ENCODE measurements around the gene ANXA11.

ANXA11 gene

DNA sequence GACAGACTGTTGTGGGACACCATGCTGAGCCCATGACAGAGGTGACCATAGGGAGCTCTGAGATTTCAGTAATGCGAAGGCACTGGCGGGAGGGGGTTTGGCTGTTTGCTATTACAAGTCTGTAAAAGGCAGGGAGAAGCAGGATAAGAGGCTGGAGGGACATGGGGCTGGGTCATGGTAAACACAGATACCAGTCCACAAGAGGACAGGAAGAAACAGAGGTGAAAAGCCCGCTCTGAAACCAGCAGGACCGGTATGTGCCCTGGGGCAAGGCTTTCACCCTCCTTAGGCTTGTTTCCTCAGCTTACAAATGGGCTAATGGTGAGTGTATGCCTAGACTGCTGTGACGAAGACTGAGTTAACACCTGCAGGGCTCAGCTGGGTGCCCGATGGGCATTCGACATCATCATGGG, 34.1 kb downstream of the ANXA11 start:
- Mint-ChIP-seq H3K9me3 (no peaks in the 10 kb centered on the region), H3K4me1 (ENCODE audit: low read depth) (peaks cover 6% of the 10 kb centered on the region), H3K27me3 (ENCODE audit: low read depth) (no peaks in the 10 kb centered on the region), H3K4me3 (no peak overlapping the region), H3K27ac (peak overlapping the region; percentile 49), H3K36me3 (ENCODE audit: low read depth) (peaks cover 19% of the 10 kb centered on the region)
- DNase-seq (ENCODE audit: low spot score), result no peak

DNA sequence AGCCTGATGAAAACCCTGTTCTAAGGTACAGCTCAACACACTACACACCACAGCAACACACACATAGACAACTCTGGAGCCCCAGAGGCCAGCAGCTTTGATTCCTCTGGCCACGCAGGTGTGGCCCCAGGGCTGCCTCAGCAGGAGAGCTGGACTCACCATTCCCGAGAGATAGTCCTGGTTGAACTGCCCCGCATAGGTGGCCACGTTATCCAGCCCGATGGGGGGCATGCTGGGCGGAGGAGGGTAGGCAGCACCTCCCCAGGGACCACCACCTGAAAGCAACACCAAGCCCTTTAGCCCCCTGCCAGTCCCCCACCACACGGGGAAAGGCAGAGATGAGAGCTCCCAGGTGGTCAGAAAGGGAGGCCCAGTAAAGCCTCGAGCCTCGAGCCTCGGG, 34.7 kb downstream of the ANXA11 start:
- no peak for DNase-seq (ENCODE audit: low spot score)
- Mint-ChIP-seq H3K27ac (no peak overlapping the region), H3K4me3 (no peak overlapping the region), H3K27me3 (ENCODE audit: low read depth) (no peaks in the 10 kb centered on the region), H3K36me3 (ENCODE audit: low read depth) (peaks cover 23% of the 10 kb centered on the region), H3K9me3 (no peaks in the 10 kb centered on the region), H3K4me1 (ENCODE audit: low read depth) (peaks cover 3% of the 10 kb centered on the region)

DNA sequence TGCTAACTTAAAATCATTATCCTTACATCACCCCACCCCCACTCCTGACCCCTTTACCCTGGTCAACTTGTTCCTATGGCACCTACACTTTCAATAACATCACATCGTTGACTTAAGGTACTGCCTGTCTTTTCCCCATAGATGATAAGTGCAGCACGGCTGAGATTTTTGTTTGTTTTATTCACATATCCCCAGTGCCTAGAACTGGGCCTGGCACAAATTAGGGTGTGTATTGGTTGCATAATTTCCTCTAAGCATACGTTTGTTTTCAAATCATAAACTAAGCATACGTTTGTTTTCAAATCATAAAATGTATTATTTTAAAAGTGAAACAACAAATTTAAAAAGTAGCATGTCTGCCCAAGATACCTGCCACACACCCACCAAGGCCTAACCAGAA, 35.3 kb downstream of the ANXA11 start:
- Mint-ChIP-seq H3K36me3 (ENCODE audit: low read depth) (peaks cover 24% of the 10 kb centered on the region), H3K9me3 (no peaks in the 10 kb centered on the region), H3K4me3 (no peak overlapping the region), H3K27ac (peak overlapping the region; percentile 12), H3K27me3 (ENCODE audit: low read depth) (no peaks in the 10 kb centered on the region), H3K4me1 (ENCODE audit: low read depth) (peaks cover 3% of the 10 kb centered on the region)
- no peak for DNase-seq (ENCODE audit: low spot score)

DNA sequence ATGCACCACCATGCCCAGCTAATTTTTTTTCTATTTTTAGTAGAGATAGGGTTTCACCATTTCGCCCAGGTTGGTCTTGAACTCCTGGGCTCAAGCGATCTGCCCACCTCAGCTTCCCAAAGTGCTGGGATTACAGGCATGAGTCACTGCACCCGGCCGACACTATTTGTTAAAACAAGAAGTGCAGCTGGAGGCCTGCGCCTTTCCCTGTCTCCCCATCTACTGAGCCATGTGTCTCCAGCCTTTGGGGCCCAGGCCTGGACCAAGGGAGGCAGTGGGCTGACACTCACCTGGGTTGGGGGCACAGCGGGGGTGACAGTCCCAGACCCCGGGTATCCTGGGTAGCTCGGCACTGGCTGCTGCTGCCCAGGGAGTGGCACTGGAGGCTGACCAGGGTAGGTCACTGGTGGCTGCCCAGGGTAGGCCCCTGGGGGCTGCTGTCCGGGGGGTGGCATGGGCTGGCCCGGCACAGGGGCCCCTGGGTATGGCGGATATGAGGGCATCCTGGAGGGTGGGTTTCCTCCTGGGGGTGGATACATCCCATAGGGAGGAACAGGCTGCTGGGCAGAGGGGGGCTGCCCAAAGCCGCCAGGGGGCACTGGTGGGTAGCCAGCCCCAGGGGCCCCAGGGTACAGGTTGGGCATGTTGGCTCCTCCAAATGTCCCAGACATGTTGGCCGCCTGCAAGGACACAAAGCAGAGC, 36.5 kb downstream of the ANXA11 start:
- no peaks in the 10 kb centered on the region for H3K27me3 Mint-ChIP-seq (ENCODE audit: low read depth)
- H3K4me1 Mint-ChIP-seq (ENCODE audit: low read depth), result peaks cover 3% of the 10 kb centered on the region
- DNase-seq (ENCODE audit: low spot score), result no peak
- H3K9me3 Mint-ChIP-seq, result no peaks in the 10 kb centered on the region
- no peak overlapping the region for H3K4me3 Mint-ChIP-seq
- H3K27ac Mint-ChIP-seq, result peak overlapping the region; percentile 24
- H3K36me3 Mint-ChIP-seq (ENCODE audit: low read depth), result peaks cover 28% of the 10 kb centered on the region

DNA sequence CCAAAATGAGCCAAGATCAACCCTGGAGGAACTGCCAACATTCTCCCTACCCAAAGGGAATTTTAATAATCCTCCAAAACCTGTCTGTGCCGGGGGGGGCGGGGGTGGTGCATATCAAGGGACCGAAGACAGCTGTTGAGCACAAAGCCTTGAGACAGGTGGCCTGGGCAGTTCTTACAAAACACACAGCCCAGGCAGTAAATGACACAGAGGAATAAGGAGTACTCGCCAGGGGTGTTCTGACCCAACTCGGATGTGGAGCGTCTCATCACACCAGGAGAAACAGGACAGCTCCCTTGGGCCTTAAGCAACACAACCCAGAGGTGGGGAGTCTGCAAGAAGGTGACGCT, 37.2 kb downstream of the ANXA11 start:
- Mint-ChIP-seq H3K4me3 (no peak overlapping the region), H3K36me3 (ENCODE audit: low read depth) (peaks cover 33% of the 10 kb centered on the region), H3K27ac (no peak overlapping the region), H3K9me3 (no peaks in the 10 kb centered on the region), H3K27me3 (ENCODE audit: low read depth) (no peaks in the 10 kb centered on the region), H3K4me1 (ENCODE audit: low read depth) (peaks cover 3% of the 10 kb centered on the region)
- DNase-seq (ENCODE audit: low spot score), result no peak

DNA sequence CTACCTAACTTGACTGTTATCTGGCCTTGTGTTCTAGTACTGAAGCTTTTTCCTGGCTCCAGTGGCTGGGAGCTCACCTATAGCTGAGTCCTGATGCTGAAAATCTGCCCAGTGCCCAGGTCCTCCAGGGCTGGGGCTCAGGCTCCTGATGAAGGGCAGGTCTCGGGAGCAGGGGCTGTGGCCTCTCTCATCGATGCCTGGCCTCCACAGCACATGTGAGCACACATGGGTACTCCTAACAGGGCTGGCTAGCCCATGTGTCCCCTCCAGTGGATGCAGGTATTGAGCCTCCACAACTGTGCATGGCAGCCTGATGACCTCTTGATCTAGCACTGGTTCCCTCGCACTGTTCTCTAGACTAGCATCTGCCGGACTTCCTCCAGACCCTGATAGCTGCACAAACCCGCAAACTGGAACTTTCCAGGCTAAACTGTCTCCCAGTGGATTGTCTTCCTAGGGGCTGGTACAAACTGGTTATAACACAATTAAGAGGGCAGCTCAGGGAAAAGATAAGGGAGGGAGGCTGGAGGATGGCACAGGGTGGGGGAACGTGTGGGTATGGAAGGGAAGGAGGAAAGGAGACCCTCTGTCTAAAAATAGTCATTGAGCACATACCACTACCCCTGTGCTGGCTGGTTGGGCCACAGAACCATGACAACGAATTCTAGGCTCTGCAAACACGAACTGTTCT, 37.7 kb downstream of the ANXA11 start:
- DNase-seq (ENCODE audit: low spot score), result no peak
- Mint-ChIP-seq H3K4me3 (no peak overlapping the region), H3K27me3 (ENCODE audit: low read depth) (no peaks in the 10 kb centered on the region), H3K36me3 (ENCODE audit: low read depth) (peaks cover 37% of the 10 kb centered on the region), H3K4me1 (ENCODE audit: low read depth) (peaks cover 3% of the 10 kb centered on the region), H3K9me3 (no peaks in the 10 kb centered on the region), H3K27ac (no peak overlapping the region)

DNA sequence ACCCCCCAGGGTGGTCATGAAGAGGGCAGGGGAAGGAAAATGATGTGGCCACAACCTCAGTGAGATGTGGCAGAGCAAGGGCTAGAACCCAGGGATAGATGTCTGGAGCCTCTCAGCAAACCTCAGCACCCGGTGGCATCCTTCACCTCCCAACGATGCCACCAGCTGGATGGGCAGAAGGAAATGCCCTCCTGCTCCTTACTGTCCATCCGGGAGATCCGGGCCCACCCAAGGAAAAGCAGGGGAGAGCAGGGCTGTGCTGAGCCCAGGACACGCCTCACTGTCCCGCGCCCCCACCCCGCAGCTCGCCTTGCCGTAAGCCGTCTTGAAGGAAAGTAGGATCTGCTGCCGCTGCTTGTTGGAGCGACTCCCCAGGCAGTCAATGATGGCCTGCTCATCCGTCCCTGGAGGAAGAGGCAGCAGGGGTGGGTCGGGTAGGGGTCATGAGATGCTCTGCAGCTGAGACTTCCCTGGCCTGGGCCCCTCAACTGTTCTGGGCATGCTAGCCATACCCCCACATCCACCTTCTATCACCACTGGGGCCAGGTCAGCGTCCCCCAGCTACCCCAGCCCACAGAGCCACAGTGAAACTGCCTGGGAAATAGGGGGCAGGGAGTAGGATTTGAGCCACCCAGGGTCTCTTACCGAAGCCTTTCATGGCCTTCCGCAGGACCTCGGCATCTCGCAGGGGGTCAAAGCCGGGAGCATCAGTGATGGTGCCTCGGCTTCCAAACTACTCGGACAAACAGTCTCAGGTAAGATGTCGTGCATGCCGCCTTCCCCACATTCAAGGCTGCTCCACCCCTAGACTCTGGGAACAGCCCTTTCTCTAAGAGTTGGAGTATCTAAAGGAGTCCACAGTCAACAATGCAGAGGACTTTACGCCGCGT, 38.5 kb downstream of the ANXA11 start:
- no peak overlapping the region for H3K4me3 Mint-ChIP-seq
- no peak for DNase-seq (ENCODE audit: low spot score)
- peaks cover 41% of the 10 kb centered on the region for H3K36me3 Mint-ChIP-seq (ENCODE audit: low read depth)
- H3K4me1 Mint-ChIP-seq (ENCODE audit: low read depth), result peaks cover 3% of the 10 kb centered on the region
- H3K27me3 Mint-ChIP-seq (ENCODE audit: low read depth), result no peaks in the 10 kb centered on the region
- H3K9me3 Mint-ChIP-seq, result no peaks in the 10 kb centered on the region
- H3K27ac Mint-ChIP-seq, result no peak overlapping the region

DNA sequence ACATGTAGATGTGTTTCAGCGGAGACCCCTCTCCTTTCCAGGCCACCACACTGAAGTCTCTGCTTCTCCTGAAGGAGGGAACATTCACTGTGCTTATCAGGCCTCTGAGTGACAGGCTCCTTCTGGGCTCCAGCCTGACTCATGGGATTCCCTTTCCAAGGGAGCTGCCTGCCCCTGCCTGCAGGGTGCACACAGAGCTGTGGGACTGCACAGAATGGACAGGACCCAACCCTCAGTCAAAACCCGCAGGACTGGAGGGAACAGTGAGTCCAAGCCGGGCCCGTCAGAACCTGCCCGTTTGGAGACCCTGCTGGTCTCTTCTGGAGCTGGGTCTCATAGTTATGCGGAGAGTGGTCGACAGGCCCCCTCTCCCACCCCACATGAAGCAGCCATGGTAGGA, 40.2 kb downstream of the ANXA11 start:
- Mint-ChIP-seq H3K36me3 (ENCODE audit: low read depth) (peaks cover 52% of the 10 kb centered on the region), H3K27ac (no peak overlapping the region), H3K4me3 (no peak overlapping the region), H3K9me3 (no peaks in the 10 kb centered on the region), H3K27me3 (ENCODE audit: low read depth) (no peaks in the 10 kb centered on the region), H3K4me1 (ENCODE audit: low read depth) (peaks cover 5% of the 10 kb centered on the region)
- no peak for DNase-seq (ENCODE audit: low spot score)

DNA sequence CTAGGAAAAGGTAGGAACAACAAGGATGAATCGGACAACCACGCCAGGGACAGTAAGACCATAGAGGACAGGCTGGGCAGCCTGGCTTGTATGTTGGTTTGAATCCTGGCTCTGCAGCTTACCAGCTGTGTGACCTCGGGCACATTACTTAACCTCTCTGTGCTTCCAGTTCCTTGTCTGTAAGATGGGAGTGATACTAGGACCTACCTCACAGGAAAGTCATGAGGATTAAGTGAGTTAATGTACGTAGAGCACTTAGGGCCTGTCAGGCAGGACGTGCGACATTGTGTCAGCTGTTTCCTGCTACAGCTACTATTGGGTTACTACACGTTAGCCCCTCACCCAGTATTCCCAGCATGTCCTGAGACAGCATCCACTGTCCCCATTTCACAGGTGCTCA, 40.7 kb downstream of the ANXA11 start:
- Mint-ChIP-seq H3K4me1 (ENCODE audit: low read depth) (peaks cover 9% of the 10 kb centered on the region), H3K27ac (no peak overlapping the region), H3K36me3 (ENCODE audit: low read depth) (peaks cover 52% of the 10 kb centered on the region), H3K9me3 (no peaks in the 10 kb centered on the region), H3K4me3 (no peak overlapping the region), H3K27me3 (ENCODE audit: low read depth) (no peaks in the 10 kb centered on the region)
- DNase-seq (ENCODE audit: low spot score), result no peak

DNA sequence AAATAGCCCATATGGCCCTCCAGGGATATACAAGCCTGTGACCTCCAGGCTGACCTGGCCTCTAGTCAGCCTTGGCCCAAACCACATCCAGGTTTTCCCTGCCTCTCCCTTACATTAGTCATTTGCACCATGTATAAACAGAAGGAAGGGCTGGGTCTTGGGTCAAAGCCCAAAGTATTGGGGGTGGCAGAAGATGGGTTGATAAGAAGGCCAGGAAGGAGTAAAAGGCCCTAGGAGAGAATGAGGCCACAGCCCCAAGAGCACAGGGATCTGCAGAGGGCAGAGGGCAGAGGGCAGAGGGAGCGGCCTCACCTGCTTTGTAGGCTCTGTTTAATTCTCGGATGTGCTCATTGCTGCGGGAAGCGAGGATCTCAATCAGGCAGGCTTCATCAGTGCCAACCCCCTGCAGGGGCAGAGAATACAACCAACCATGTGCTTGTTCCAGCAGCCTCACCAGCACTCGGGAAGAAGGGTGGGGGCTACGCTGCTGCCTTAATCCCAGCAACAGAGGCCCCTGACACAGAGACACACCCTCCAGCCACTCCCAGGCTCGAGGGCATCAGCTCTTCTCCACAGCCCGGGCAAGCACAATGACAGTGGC, 41.5 kb downstream of the ANXA11 start:
- Mint-ChIP-seq H3K4me1 (ENCODE audit: low read depth) (peaks cover 9% of the 10 kb centered on the region), H3K27ac (no peak overlapping the region), H3K9me3 (no peaks in the 10 kb centered on the region), H3K36me3 (ENCODE audit: low read depth) (peaks cover 53% of the 10 kb centered on the region), H3K27me3 (ENCODE audit: low read depth) (no peaks in the 10 kb centered on the region), H3K4me3 (no peak overlapping the region)
- DNase-seq (ENCODE audit: low spot score), result no peak

DNA sequence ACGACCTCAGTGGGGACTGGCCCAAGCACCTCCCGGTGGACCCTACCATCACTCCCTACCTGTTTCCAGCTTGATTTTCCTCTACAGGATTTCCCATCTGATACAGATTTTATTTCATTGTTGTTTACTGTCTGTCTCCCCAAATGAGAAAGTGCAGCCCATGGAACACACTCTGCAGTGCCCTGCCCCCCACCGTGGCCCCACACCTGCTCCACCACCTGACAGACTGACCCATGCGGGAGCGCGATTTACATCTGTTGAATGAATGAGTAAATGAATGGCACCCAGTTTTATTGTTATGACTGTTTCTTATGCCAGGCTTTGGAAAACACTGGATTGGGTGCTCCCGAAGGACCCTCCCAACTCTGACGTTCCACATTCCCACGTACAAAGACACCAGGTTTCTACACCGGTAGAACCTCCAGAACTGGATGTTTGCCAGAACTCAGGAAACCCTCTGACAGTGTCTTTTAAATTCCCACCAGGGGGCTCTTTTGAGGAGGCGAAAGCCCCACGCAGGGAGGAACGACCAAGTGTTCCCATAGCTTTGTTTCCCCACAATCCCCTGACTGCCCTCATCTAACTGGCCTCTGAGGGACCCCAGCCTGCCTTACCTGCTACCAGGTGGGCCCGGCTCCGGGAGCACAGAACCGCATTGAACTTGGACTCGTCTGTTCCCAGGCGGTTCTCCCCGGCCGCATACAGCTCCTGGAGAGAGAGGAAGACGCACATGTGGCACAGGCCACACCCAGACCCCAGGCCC, 43.8 kb downstream of the ANXA11 start:
- Mint-ChIP-seq H3K4me3 (no peak overlapping the region), H3K4me1 (ENCODE audit: low read depth) (peaks cover 11% of the 10 kb centered on the region), H3K27ac (peak overlapping the region; percentile 31), H3K27me3 (ENCODE audit: low read depth) (no peaks in the 10 kb centered on the region), H3K9me3 (no peaks in the 10 kb centered on the region), H3K36me3 (ENCODE audit: low read depth) (peaks cover 73% of the 10 kb centered on the region)
- no peak for DNase-seq (ENCODE audit: low spot score)

DNA sequence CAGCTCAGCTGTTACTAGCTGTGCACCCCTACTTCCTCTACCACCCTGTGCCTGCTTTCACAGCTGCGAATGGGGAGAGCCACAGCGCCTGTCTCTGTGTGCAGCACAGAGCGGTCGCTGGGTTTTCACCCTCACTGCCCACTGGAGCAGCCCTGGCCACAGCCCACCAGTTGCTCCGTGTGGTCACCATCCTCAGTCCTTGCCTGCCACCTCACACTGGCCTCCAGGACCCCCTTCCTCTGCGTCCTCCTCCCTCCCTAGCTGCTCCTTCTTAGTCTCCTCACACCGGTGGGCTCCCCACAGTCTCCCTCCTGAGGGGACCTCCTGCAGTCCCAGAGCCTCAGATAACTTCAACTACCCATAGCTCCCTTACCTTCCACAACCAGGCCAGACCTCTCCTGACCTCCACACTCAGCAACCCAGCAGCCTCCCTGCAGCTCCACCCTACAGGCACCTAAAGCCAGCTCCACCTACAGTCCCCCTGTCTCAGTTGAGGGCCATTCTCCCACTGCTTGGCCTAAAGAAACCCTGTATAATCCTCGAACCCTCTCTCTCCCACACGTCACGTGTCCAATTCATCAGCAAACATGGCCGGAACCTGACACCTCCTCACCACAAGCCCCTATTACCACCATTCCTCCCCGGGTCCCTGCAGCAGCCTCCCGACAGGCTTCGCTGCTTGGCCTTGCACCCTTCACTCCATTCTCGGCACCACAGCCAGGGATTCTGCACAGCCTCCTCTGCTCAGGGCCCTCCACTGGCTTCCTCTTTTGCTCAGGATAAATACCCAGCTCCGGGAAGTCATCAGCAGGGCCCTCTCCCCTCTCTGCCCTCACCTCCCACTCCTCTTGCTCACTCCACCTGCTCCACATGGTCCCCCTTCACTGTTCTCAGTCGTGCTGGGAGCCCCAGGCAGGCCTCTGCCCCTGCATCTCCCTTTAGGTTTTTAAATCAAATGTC, 44.7 kb downstream of the ANXA11 start:
- Mint-ChIP-seq H3K36me3 (ENCODE audit: low read depth) (peaks cover 73% of the 10 kb centered on the region), H3K4me1 (ENCODE audit: low read depth) (peaks cover 11% of the 10 kb centered on the region), H3K9me3 (no peaks in the 10 kb centered on the region), H3K27ac (peak overlapping the region; percentile 31), H3K4me3 (no peak overlapping the region), H3K27me3 (ENCODE audit: low read depth) (no peaks in the 10 kb centered on the region)
- no peak for DNase-seq (ENCODE audit: low spot score)

Data from T-helper 2 cell treated with Interferon-gamma antibody and Interleukin-4, amounts not matched to agents 5 μg/mL and 100 μg/mL, for 36 hours (primary cell).